ENCODE measurements around the gene PAK6. TPM values are rescaled to one million over a fixed set of nuclear protein-coding genes. Genes with fewer than 3 reads are reported as not detected.

The PAK6 gene
- total RNA-seq, 4 donors from 2014 or later = 0.84 to 2.0 TPM; not detected in 2

DNA sequence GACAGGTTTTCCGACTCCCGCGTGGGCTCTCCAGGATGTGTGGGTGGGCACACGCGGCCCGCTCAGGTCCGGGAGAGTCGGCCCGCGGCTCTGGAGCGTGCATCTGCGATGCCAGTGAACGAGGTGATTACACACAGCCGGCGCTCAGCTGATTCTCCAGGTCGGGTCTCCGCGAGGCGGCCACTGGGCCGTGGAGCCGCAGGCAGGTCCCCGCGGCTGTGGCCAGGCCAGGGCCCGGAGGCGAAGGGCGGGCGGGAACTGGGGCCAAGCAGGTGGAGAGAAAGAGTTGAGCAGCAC, 13.2 kb downstream of the PAK6 start:
- Histone ChIP-seq H3K36me3 (no peaks in the 10 kb centered on the region), H3K27ac (no peak overlapping the region), H3K9me3 (no peaks in the 10 kb centered on the region), H3K27me3 (peaks cover 0 to 34% of the 10 kb centered on the region in 2 donors), H3K4me3 (peak overlapping the region in 3 of 4 donors; percentile 47 to 61 (median 50)), H3K4me1 (peaks cover 0 to 21% (median 14%) of the 10 kb centered on the region in 4 donors)
- no peak for DNase-seq (ENCODE audit: low spot score in 2 of 2)
- TF ChIP-seq EP300 (IDR thresholded peaks at IDR 0.05) (no peak), POLR2A (IDR thresholded peaks at IDR 0.05) (no peak)
- TF ChIP-seq, protein P1, sequence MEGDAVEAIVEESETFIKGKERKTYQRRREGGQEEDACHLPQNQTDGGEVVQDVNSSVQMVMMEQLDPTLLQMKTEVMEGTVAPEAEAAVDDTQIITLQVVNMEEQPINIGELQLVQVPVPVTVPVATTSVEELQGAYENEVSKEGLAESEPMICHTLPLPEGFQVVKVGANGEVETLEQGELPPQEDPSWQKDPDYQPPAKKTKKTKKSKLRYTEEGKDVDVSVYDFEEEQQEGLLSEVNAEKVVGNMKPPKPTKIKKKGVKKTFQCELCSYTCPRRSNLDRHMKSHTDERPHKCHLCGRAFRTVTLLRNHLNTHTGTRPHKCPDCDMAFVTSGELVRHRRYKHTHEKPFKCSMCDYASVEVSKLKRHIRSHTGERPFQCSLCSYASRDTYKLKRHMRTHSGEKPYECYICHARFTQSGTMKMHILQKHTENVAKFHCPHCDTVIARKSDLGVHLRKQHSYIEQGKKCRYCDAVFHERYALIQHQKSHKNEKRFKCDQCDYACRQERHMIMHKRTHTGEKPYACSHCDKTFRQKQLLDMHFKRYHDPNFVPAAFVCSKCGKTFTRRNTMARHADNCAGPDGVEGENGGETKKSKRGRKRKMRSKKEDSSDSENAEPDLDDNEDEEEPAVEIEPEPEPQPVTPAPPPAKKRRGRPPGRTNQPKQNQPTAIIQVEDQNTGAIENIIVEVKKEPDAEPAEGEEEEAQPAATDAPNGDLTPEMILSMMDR (IDR thresholded peaks at IDR 0.05) = no peak
- WGBS, 2 donors = 61 to 72% methylated on average over 14 to 16 of the region's 27 CpGs

GRCh38 chr15:40252438-40253166, 13.7 kb downstream of the PAK6 start:
- 2 to 5% methylated on average over 27 to 40 of the region's 82 CpGs for WGBS, 2 donors
- peaks cover 0 to 21% (median 14%) of the 10 kb centered on the region in 4 donors for H3K4me1 ChIP-seq
- H3K27me3 ChIP-seq = peaks cover 0 to 36% of the 10 kb centered on the region in 2 donors
- no peaks in the 10 kb centered on the region for H3K36me3 ChIP-seq
- TF ChIP-seq, protein P1 (IDR thresholded peaks at IDR 0.05) = peak in 1 of 5 experiments; percentile 9
- no peak for TF ChIP-seq EP300 (IDR thresholded peaks at IDR 0.05)
- H3K4me3 ChIP-seq = peak overlapping the region; percentile 29 to 61 (median 48)
- DNase-seq (ENCODE audit: low spot score in 2 of 2) = no peak
- H3K9me3 ChIP-seq = no peaks in the 10 kb centered on the region
- no peak overlapping the region for H3K27ac ChIP-seq

DNA sequence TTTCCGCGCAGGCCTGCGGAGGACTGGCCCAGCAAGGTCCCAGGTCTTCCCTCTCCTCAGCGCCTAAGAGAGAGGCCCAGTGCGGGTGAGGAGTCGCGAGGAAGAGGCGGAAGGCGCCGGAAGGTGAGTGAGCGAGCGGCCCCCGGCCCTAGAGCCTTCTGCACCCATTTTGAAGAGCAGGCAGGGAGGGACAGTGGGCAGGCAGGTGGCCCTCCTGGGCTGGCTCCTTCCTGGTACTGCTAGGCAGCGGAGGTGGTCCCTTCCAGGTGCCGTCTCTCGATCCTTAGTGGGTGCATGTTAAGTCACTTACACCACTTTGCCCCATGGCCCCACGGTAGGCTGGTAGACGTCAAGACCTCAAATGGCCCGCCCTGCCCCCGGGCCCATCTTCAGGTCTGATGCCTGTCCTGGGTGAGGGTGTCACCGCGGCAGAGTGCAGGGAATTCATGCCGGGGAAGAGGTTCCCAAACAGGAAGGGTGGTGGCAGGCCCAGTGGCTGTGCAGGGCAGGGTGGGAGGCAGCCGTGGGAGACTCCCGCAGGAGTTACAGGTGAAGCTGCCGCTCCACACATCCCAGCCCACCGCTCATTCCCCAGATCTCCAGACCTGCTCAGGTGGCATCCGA, 14.4 kb downstream of the PAK6 start:
- DNase-seq (ENCODE audit: low spot score in 2 of 2) = no peak
- Histone ChIP-seq H3K4me1 (peaks cover 0 to 21% (median 14%) of the 10 kb centered on the region in 4 donors), H3K9me3 (no peaks in the 10 kb centered on the region), H3K27ac (no peak overlapping the region), H3K4me3 (peak overlapping the region; percentile 29 to 61 (median 48)), H3K27me3 (peaks cover 0 to 41% of the 10 kb centered on the region in 2 donors), H3K36me3 (no peaks in the 10 kb centered on the region)
- TF ChIP-seq EP300 (IDR thresholded peaks at IDR 0.05) = no peak
- TF ChIP-seq, protein P1 (IDR thresholded peaks at IDR 0.05) = no peak
- no peak for TF ChIP-seq POLR2A (IDR thresholded peaks at IDR 0.05)
- WGBS, 2 donors = 36% methylated on average over 27 to 28 of the region's 28 CpGs

DNA sequence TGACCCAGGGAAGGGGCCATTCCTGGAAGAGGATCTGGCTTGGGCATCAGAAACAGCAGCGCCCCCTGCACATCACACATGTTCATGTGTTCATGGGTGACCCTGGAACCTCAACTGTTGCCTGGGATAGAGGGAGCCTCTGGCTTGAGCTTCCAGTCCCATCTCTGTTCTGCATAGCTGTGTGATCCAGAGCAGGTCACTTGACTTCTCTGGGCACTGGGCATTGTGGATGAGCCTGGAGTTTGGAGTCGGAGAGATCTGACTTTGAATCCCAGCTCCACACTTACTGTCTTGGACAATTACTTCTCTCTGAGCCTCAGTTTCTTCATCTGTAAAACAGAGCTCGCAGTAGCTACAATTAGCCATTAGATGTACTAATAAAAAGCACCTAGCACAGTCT, 15.6 kb downstream of the PAK6 start:
- 87 to 96% methylated on average over 2 to 3 of the region's 3 CpGs for WGBS, 2 donors
- DNase-seq (ENCODE audit: low spot score in 2 of 2) = no peak
- Histone ChIP-seq H3K9me3 (no peaks in the 10 kb centered on the region), H3K27me3 (peaks cover 0 to 41% of the 10 kb centered on the region in 2 donors), H3K27ac (no peak overlapping the region), H3K4me1 (peaks cover 0 to 21% (median 14%) of the 10 kb centered on the region in 4 donors), H3K36me3 (no peaks in the 10 kb centered on the region), H3K4me3 (no peak overlapping the region)
- no peak for TF ChIP-seq EP300 (IDR thresholded peaks at IDR 0.05)
- TF ChIP-seq, protein P1 (IDR thresholded peaks at IDR 0.05) = no peak
- no peak for TF ChIP-seq POLR2A (IDR thresholded peaks at IDR 0.05)

GRCh38 chr15:40255033-40255432, 16.2 kb downstream of the PAK6 start:
- Histone ChIP-seq H3K27ac (no peak overlapping the region), H3K4me1 (peaks cover 0 to 18% (median 14%) of the 10 kb centered on the region in 4 donors), H3K36me3 (no peaks in the 10 kb centered on the region), H3K27me3 (peaks cover 0 to 41% of the 10 kb centered on the region in 2 donors), H3K9me3 (no peaks in the 10 kb centered on the region), H3K4me3 (no peak overlapping the region)
- DNase-seq (ENCODE audit: low spot score in 2 of 2) = no peak
- TF ChIP-seq POLR2A (IDR thresholded peaks at IDR 0.05) (no peak), EP300 (IDR thresholded peaks at IDR 0.05) (no peak)
- TF ChIP-seq, protein P1 (IDR thresholded peaks at IDR 0.05) = no peak
- 87 to 96% methylated on average over 4 of the region's 4 CpGs for WGBS, 2 donors

Data from tibial nerve (tissue), 4 donors.